ENCODE measurements around the gene IARS1.

DNA sequence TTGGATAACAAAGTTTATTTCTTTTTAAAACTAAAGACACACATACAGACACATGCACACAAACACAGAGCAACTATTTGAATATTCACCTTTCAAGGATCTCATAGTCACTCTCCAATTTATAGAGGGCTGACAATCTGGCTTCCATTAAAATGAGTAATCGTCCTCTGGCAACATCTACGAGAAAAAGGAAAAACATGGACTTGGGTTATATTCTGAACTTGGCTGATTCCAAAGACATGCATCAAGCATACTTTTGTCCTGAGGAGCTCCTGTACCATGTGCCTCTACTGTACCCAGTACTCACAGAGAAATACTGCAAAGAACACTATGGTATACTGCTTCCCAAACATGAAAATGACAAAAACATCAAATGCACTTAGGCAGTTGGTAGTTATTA lies 15.4 kb downstream of the IARS1 start:
- no peak for TF ChIP-seq CTCF (conservative IDR thresholded peaks at IDR 0.05; ENCODE audit: low read depth in 2 of 2)
- TF ChIP-seq CREB1 (CRISPR knock-in tag; IDR thresholded peaks at IDR 0.05; ENCODE audit: low read depth) = no peak
- TF ChIP-seq POLR2AphosphoS5 (IDR thresholded peaks at IDR 0.05; ENCODE audit: low read depth) = no peak
- TF ChIP-seq EZH2 (IDR thresholded peaks at IDR 0.05; ENCODE audit: low read depth, unreplicated experiment) = no peak

Measured in GM23338 (cell line).